ENCODE data around the gene MLLT6.

The MLLT6 gene

DNA sequence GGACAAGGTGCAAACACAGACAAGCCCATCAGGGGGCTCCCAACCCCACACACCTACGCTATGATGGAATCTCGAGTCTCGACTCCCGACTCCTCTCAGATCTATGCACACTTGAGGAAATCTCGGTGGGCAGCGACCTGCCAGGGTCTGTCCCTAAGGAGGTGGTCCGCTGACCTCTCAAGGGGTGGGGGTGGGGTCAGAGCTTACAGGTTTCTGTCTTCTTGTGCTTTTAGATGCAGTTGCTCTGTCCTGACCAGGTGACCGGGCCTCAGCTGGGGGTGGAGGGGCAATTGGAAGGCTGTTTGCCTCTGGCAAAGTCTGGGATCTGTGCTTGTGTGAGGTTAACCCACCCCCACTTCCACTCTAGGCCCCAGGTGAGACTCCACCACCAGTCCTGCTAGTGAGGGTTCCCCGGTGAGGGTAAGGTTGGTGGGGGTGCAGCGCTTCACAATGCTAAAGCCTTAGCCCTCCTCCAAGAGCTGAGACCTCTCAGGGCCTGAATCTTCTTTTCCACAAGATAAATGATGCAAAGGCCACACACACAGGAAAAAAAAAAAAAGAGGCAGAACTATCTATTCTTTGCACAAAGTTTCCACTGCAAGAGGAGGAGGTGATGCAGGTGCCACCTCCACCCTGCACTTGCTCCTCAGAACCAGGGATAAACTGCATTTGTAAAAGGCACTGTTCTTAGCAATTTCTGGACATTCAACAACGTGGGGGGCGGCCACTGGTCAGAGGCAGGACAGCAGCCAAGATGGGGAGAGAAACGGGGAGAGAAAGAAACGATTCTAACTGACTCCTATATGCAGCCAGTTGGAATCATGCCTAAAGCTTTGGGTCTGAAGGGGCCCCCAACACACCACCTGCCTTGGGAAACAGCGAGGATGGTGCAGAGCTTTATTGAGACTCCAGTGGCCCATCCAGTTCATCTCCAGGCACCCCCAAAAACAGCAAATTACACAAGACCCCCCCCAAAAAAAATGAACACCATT, 29.2 kb downstream of the MLLT6 start:
- in situ Hi-C loops (cut with MboI; ENCODE audit: low pct_unique_long_range_greater_than_20kb, low sequenced_read_pairs), result loop anchor here (10.0 kb wide), 1 partner anchor 59 kb away; the partner anchor contains the start of gene EPOP
- peak; percentile 43 for DNase-seq

- in situ Hi-C loops (cut with MboI; ENCODE audit: low pct_unique_long_range_greater_than_20kb, low sequenced_read_pairs), result loop anchor here (10.0 kb wide), 1 partner anchor 61 kb away; the partner anchor contains the start of gene EPOP
- peak; percentile 57 for DNase-seq
These were observed 30.3 kb downstream of the MLLT6 start for GRCh38 chr17:38735161-38735997.

GRCh38 chr17:38738007-38738662, 33.1 kb downstream of the MLLT6 start:
- in situ Hi-C loops (cut with MboI; ENCODE audit: low pct_unique_long_range_greater_than_20kb, low sequenced_read_pairs), result loop anchor here (10.0 kb wide), 1 partner anchor 63 kb away; the partner anchor contains the start of gene EPOP
- no peak for DNase-seq

DNA sequence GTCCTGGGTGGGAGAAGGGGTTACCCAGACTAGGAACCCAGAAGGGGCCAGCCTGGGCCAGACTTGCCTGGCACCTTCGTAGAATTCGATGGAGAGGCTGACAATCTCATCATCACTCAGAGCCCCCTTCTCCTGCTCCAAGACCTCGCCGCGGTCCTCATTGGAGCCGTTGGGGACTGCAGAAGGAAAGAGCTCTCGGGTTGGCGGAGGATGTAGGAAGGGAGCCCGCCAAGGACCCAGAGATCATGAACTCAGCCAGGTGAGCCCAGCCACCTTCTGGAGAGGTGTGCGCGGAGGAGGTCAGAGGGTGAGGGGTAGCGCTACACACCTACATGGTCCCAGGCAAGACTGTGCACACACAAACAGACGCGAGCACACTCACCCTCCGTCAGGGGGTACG, 33.6 kb downstream of the MLLT6 start:
- in situ Hi-C loops (cut with MboI; ENCODE audit: low pct_unique_long_range_greater_than_20kb, low sequenced_read_pairs), result loop anchor here (10.0 kb wide), 1 partner anchor 64 kb away; the partner anchor contains the start of gene EPOP
- no peak for DNase-seq

DNA sequence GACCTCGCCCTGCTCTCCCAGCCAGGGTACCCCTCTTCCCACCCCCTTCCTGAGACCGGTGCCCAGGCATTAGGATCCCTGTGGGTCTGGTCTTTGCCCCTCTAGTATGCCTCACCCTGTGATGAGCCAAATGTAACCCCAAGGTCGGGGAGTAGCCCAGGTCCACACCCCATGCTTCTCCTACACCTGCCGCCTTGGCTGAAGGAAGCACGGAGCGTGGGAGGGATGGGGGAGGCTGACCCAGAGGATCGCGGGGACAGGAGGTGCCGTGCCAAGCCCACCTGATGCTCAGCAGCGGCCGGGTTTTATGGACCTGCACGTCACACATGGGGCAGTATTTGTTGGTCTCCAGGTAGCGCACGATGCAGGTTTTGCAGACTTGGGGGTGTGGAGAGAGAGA, 34.2 kb downstream of the MLLT6 start:
- in situ Hi-C loops (cut with MboI; ENCODE audit: low pct_unique_long_range_greater_than_20kb, low sequenced_read_pairs), result loop anchor here (10.0 kb wide), 1 partner anchor 65 kb away; the partner anchor contains the start of gene EPOP
- DNase-seq, result no peak

- in situ Hi-C loops (cut with MboI; ENCODE audit: low pct_unique_long_range_greater_than_20kb, low sequenced_read_pairs), result no loop called here
- DNase-seq, result no peak
These were observed 35.0 kb downstream of the MLLT6 start for GRCh38 chr17:38740044-38740443.

DNA sequence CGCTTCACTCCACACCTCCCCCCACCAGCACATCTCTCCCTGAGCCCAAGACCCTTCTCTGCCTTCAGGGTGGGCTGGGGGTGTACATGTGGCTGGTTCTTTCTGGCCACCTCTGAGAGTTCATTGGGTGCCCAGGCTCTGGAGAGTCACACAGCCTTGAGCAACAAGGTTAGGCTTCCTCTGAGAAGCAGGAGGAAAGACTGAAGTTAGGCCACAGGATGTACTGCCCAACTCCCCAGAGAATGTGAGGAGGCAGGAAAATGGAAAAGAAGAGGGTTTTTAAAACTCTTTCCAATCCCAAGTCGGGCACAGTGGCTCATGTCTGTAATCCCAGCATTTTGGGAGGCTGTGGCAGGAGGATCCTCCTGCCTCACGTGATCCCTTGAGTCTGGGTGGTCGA, 35.7 kb downstream of the MLLT6 start:
- in situ Hi-C loops (cut with MboI; ENCODE audit: low pct_unique_long_range_greater_than_20kb, low sequenced_read_pairs), result no loop called here
- no peak for DNase-seq

- DNase-seq, result no peak
- in situ Hi-C loops (cut with MboI; ENCODE audit: low pct_unique_long_range_greater_than_20kb, low sequenced_read_pairs), result no loop called here
These were observed 36.4 kb downstream of the MLLT6 start for GRCh38 chr17:38741461-38741860.

- in situ Hi-C loops (cut with MboI; ENCODE audit: low pct_unique_long_range_greater_than_20kb, low sequenced_read_pairs), result no loop called here
- DNase-seq, result no peak
These were observed 36.9 kb downstream of the MLLT6 start for GRCh38 chr17:38741921-38742410.

- in situ Hi-C loops (cut with MboI; ENCODE audit: low pct_unique_long_range_greater_than_20kb, low sequenced_read_pairs), result no loop called here
- DNase-seq, result no peak
These were observed 37.6 kb downstream of the MLLT6 start for GRCh38 chr17:38742411-38743308.

- in situ Hi-C loops (cut with MboI; ENCODE audit: low pct_unique_long_range_greater_than_20kb, low sequenced_read_pairs), result no loop called here
- DNase-seq, result no peak
These were observed 38.6 kb downstream of the MLLT6 start for GRCh38 chr17:38743556-38744171.

DNA sequence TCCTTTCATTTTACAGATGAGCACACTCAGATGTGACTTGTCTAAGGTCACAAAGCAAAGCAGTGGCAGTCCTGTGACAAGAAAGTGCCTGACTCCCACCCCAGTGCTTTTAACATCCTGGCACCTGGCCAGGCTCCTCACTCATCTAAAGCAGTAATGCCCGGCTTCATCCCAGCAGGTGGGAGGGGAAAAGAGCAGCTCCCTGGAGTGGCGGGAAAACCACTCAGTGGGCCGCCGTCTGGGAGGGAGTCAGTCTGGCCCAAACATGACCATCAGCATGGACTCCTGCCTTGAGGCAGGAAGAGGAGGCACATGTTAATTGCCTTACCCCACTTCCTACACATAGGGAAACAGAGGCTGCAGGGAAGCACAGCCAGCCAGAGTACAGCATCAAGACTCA, 40.5 kb downstream of the MLLT6 start:
- DNase-seq, result peak; percentile 31
- in situ Hi-C loops (cut with MboI; ENCODE audit: low pct_unique_long_range_greater_than_20kb, low sequenced_read_pairs), result no loop called here

GRCh38 chr17:38746004-38746848, 41.2 kb downstream of the MLLT6 start:
- in situ Hi-C loops (cut with MboI; ENCODE audit: low pct_unique_long_range_greater_than_20kb, low sequenced_read_pairs), result no loop called here
- no peak for DNase-seq

- in situ Hi-C loops (cut with MboI; ENCODE audit: low pct_unique_long_range_greater_than_20kb, low sequenced_read_pairs), result no loop called here
- no peak for DNase-seq
These were observed 41.9 kb downstream of the MLLT6 start for GRCh38 chr17:38746849-38747462.

GRCh38 chr17:38747463-38748148, 42.5 kb downstream of the MLLT6 start:
- in situ Hi-C loops (cut with MboI; ENCODE audit: low pct_unique_long_range_greater_than_20kb, low sequenced_read_pairs), result no loop called here
- DNase-seq, result no peak
